ENCODE data around the gene VAMP7.
A peak's percentile ranks its signal among the peaks of the same experiment; 100 is the strongest.

VAMP7 gene

GRCh38 chrX:155870958-155871357 is 10.2 kb upstream of the VAMP7 start:
- H3K9me3 ChIP-seq (ENCODE audit: control extremely low read depth in 1 of 5, control insufficient read depth in 4 of 5, insufficient read depth in 2 of 5, low read depth in 1 of 5, low read length in 4 of 5) = peaks cover 0 to 7% (median 5%) of the 10 kb centered on the region in 5 experiments
- no peak for DNase-seq
- ChIA-PET POLR2A (no interaction called here), CTCF (no interaction called here)
- peaks cover 0 to 4% (median 0%) of the 10 kb centered on the region in 4 experiments for H3K4me1 ChIP-seq (ENCODE audit: control extremely low read depth in 1 of 4, control insufficient read depth in 4 of 4, insufficient read depth in 4 of 4, low read length in 3 of 4)
- peaks cover 0 to 20% (median 17%) of the 10 kb centered on the region in 5 experiments for H3K27me3 ChIP-seq (replicated peaks in 2 of 5; ENCODE audit: control insufficient read depth in 4 of 5, insufficient read depth in 5 of 5, low read length in 4 of 5)
- no peak overlapping the region for H3K27ac ChIP-seq (ENCODE audit: insufficient read depth in 1 of 2, low read depth in 1 of 2, low read length in 2 of 2, poor library complexity in 1 of 2, severe bottlenecking in 2 of 2)
- H3K36me3 ChIP-seq (ENCODE audit: control insufficient read depth in 4 of 4, insufficient read depth in 4 of 4, low read length in 3 of 4) = no peaks in the 10 kb centered on the region
- no peak overlapping the region for H3K4me3 ChIP-seq (ENCODE audit: control insufficient read depth in 1 of 7, extremely low read depth in 1 of 7, insufficient read depth in 4 of 7, low read depth in 2 of 7, low read length in 6 of 7)

GRCh38 chrX:155871934-155872333 is 9.2 kb upstream of the VAMP7 start:
- ChIA-PET POLR2A (no interaction called here), CTCF (no interaction called here)
- peaks cover 0 to 4% (median 0%) of the 10 kb centered on the region in 4 experiments for H3K4me1 ChIP-seq (ENCODE audit: control extremely low read depth in 1 of 4, control insufficient read depth in 4 of 4, insufficient read depth in 4 of 4, low read length in 3 of 4)
- H3K36me3 ChIP-seq (ENCODE audit: control insufficient read depth in 4 of 4, insufficient read depth in 4 of 4, low read length in 3 of 4) = no peaks in the 10 kb centered on the region
- DNase-seq = no peak
- no peak overlapping the region for H3K4me3 ChIP-seq (ENCODE audit: control insufficient read depth in 1 of 7, extremely low read depth in 1 of 7, insufficient read depth in 4 of 7, low read depth in 2 of 7, low read length in 6 of 7)
- peaks cover 0 to 20% (median 17%) of the 10 kb centered on the region in 5 experiments for H3K27me3 ChIP-seq (replicated peaks in 2 of 5; ENCODE audit: control insufficient read depth in 4 of 5, insufficient read depth in 5 of 5, low read length in 4 of 5)
- no peak overlapping the region for H3K27ac ChIP-seq (ENCODE audit: insufficient read depth in 1 of 2, low read depth in 1 of 2, low read length in 2 of 2, poor library complexity in 1 of 2, severe bottlenecking in 2 of 2)
- peaks cover 0 to 7% (median 4%) of the 10 kb centered on the region in 5 experiments for H3K9me3 ChIP-seq (ENCODE audit: control extremely low read depth in 1 of 5, control insufficient read depth in 4 of 5, insufficient read depth in 2 of 5, low read depth in 1 of 5, low read length in 4 of 5)

- WGBS (ENCODE audit: insufficient coverage) = no CpG with 5 or more reads among the region's 5 CpGs
- Histone ChIP-seq H3K27ac (ENCODE audit: insufficient read depth in 1 of 2, low read depth in 1 of 2, low read length in 2 of 2, poor library complexity in 1 of 2, severe bottlenecking in 2 of 2) (no peak overlapping the region), H3K4me3 (ENCODE audit: control insufficient read depth in 1 of 7, extremely low read depth in 1 of 7, insufficient read depth in 4 of 7, low read depth in 2 of 7, low read length in 6 of 7) (no peak overlapping the region), H3K4me1 (ENCODE audit: control extremely low read depth in 1 of 4, control insufficient read depth in 4 of 4, insufficient read depth in 4 of 4, low read length in 3 of 4) (peaks cover 0 to 4% (median 0%) of the 10 kb centered on the region in 4 experiments), H3K9me3 (ENCODE audit: control extremely low read depth in 1 of 5, control insufficient read depth in 4 of 5, insufficient read depth in 2 of 5, low read depth in 1 of 5, low read length in 4 of 5) (peaks cover 0 to 3% (median 0%) of the 10 kb centered on the region in 5 experiments), H3K27me3 (replicated peaks in 2 of 5; ENCODE audit: control insufficient read depth in 4 of 5, insufficient read depth in 5 of 5, low read length in 4 of 5) (peaks cover 0 to 22% (median 20%) of the 10 kb centered on the region in 5 experiments), H3K36me3 (ENCODE audit: control insufficient read depth in 4 of 4, insufficient read depth in 4 of 4, low read length in 3 of 4) (no peaks in the 10 kb centered on the region)
- CTCF ChIA-PET = no interaction called here
- DNase-seq = no peak
- POLR2A ChIA-PET = no interaction called here
These were observed 8.0 kb upstream of the VAMP7 start for GRCh38 chrX:155873188-155873587.

GRCh38 chrX:155874571-155875244 is 6.4 kb upstream of the VAMP7 start:
- DNase-seq = no peak
- H3K9me3 ChIP-seq (ENCODE audit: control extremely low read depth in 1 of 5, control insufficient read depth in 4 of 5, insufficient read depth in 2 of 5, low read depth in 1 of 5, low read length in 4 of 5) = no peaks in the 10 kb centered on the region
- WGBS (ENCODE audit: insufficient coverage) = 38% methylated on average over 29 of the region's 31 CpGs
- ChIA-PET POLR2A (no interaction called here), CTCF (no interaction called here)
- peaks cover 0 to 4% (median 0%) of the 10 kb centered on the region in 4 experiments for H3K4me1 ChIP-seq (ENCODE audit: control extremely low read depth in 1 of 4, control insufficient read depth in 4 of 4, insufficient read depth in 4 of 4, low read length in 3 of 4)
- H3K4me3 ChIP-seq (ENCODE audit: control insufficient read depth in 1 of 7, extremely low read depth in 1 of 7, insufficient read depth in 4 of 7, low read depth in 2 of 7, low read length in 6 of 7) = peak overlapping the region in 2 of 7 experiments; percentile 39 to 40
- no peak overlapping the region for H3K27ac ChIP-seq (ENCODE audit: insufficient read depth in 1 of 2, low read depth in 1 of 2, low read length in 2 of 2, poor library complexity in 1 of 2, severe bottlenecking in 2 of 2)
- H3K27me3 ChIP-seq (replicated peaks in 2 of 5; ENCODE audit: control insufficient read depth in 4 of 5, insufficient read depth in 5 of 5, low read length in 4 of 5) = peaks cover 0 to 22% (median 20%) of the 10 kb centered on the region in 5 experiments
- no peaks in the 10 kb centered on the region for H3K36me3 ChIP-seq (ENCODE audit: control insufficient read depth in 4 of 4, insufficient read depth in 4 of 4, low read length in 3 of 4)

- ChIA-PET CTCF (no interaction called here), POLR2A (no interaction called here)
- H3K9me3 ChIP-seq (ENCODE audit: control extremely low read depth in 1 of 5, control insufficient read depth in 4 of 5, insufficient read depth in 2 of 5, low read depth in 1 of 5, low read length in 4 of 5) = peaks cover 0 to 4% (median 0%) of the 10 kb centered on the region in 5 experiments
- WGBS (ENCODE audit: insufficient coverage) = no CpG with 5 or more reads among the region's 3 CpGs
- H3K27ac ChIP-seq (ENCODE audit: insufficient read depth in 1 of 2, low read depth in 1 of 2, low read length in 2 of 2, poor library complexity in 1 of 2, severe bottlenecking in 2 of 2) = no peak overlapping the region
- DNase-seq = no peak
- H3K36me3 ChIP-seq (ENCODE audit: control insufficient read depth in 4 of 4, insufficient read depth in 4 of 4, low read length in 3 of 4) = no peaks in the 10 kb centered on the region
- H3K4me3 ChIP-seq (ENCODE audit: control insufficient read depth in 1 of 7, extremely low read depth in 1 of 7, insufficient read depth in 4 of 7, low read depth in 2 of 7, low read length in 6 of 7) = no peak overlapping the region
- H3K27me3 ChIP-seq (replicated peaks in 2 of 5; ENCODE audit: control insufficient read depth in 4 of 5, insufficient read depth in 5 of 5, low read length in 4 of 5) = peaks cover 0 to 22% (median 20%) of the 10 kb centered on the region in 5 experiments
- peaks cover 0 to 4% (median under 1%) of the 10 kb centered on the region in 4 experiments for H3K4me1 ChIP-seq (ENCODE audit: control extremely low read depth in 1 of 4, control insufficient read depth in 4 of 4, insufficient read depth in 4 of 4, low read length in 3 of 4)
These were observed 4.4 kb upstream of the VAMP7 start for GRCh38 chrX:155876704-155877103.

GRCh38 chrX:155877288-155877687 is 3.9 kb upstream of the VAMP7 start:
- POLR2A ChIA-PET = no interaction called here
- CTCF ChIA-PET = no interaction called here
- Histone ChIP-seq H3K27me3 (replicated peaks in 2 of 5; ENCODE audit: control insufficient read depth in 4 of 5, insufficient read depth in 5 of 5, low read length in 4 of 5) (peaks cover 0 to 22% (median 20%) of the 10 kb centered on the region in 5 experiments), H3K9me3 (ENCODE audit: control extremely low read depth in 1 of 5, control insufficient read depth in 4 of 5, insufficient read depth in 2 of 5, low read depth in 1 of 5, low read length in 4 of 5) (peaks cover 0 to 4% (median 0%) of the 10 kb centered on the region in 5 experiments), H3K27ac (ENCODE audit: insufficient read depth in 1 of 2, low read depth in 1 of 2, low read length in 2 of 2, poor library complexity in 1 of 2, severe bottlenecking in 2 of 2) (no peak overlapping the region), H3K36me3 (ENCODE audit: control insufficient read depth in 4 of 4, insufficient read depth in 4 of 4, low read length in 3 of 4) (no peaks in the 10 kb centered on the region), H3K4me1 (ENCODE audit: control extremely low read depth in 1 of 4, control insufficient read depth in 4 of 4, insufficient read depth in 4 of 4, low read length in 3 of 4) (peaks cover 0 to 10% (median 3%) of the 10 kb centered on the region in 4 experiments), H3K4me3 (ENCODE audit: control insufficient read depth in 1 of 7, extremely low read depth in 1 of 7, insufficient read depth in 4 of 7, low read depth in 2 of 7, low read length in 6 of 7) (no peak overlapping the region)
- no peak for DNase-seq
- 14% methylated on average over 1 of the region's 1 CpG for WGBS (ENCODE audit: insufficient coverage)

- 36% methylated on average over 13 of the region's 13 CpGs for WGBS (ENCODE audit: insufficient coverage)
- peaks cover 0 to 6% (median under 1%) of the 10 kb centered on the region in 5 experiments for H3K27me3 ChIP-seq (replicated peaks in 2 of 5; ENCODE audit: control insufficient read depth in 4 of 5, insufficient read depth in 5 of 5, low read length in 4 of 5)
- no peaks in the 10 kb centered on the region for H3K36me3 ChIP-seq (ENCODE audit: control insufficient read depth in 4 of 4, insufficient read depth in 4 of 4, low read length in 3 of 4)
- peak overlapping the region in 1 of 2 experiments; percentile 87 for H3K27ac ChIP-seq (ENCODE audit: insufficient read depth in 1 of 2, low read depth in 1 of 2, low read length in 2 of 2, poor library complexity in 1 of 2, severe bottlenecking in 2 of 2)
- ChIA-PET CTCF (no interaction called here), POLR2A (no interaction called here)
- H3K4me1 ChIP-seq (ENCODE audit: control extremely low read depth in 1 of 4, control insufficient read depth in 4 of 4, insufficient read depth in 4 of 4, low read length in 3 of 4) = peaks cover 0 to 8% (median 3%) of the 10 kb centered on the region in 4 experiments
- H3K4me3 ChIP-seq (ENCODE audit: control insufficient read depth in 1 of 7, extremely low read depth in 1 of 7, insufficient read depth in 4 of 7, low read depth in 2 of 7, low read length in 6 of 7) = peak overlapping the region; percentile 69 to 91 (median 80)
- peaks cover 0 to 4% (median 0%) of the 10 kb centered on the region in 5 experiments for H3K9me3 ChIP-seq (ENCODE audit: control extremely low read depth in 1 of 5, control insufficient read depth in 4 of 5, insufficient read depth in 2 of 5, low read depth in 1 of 5, low read length in 4 of 5)
- DNase-seq = peak; percentile 11 to 41 (median 14)
These were observed 473 bp upstream of the VAMP7 start for GRCh38 chrX:155880586-155881157.

Data from common myeloid progenitor, CD34-positive (primary cell).